GM19239 (cell line): ENCODE measurements around the gene TAS2R10.
"Not testable (repeated sequence)": the region's sequence is repeated elsewhere in the genome, so short reads cannot be mapped to it uniquely, and the experiment has no call there.

Experiments
- DNase-seq: peaks from one replicate; pipeline ENCODE4 v3.0.0; 2011; ENCODE audit warnings: low spot score; ENCODE audit not compliant: insufficient read length
- FAIRE-seq: peaks from 2 replicates; lab custom pipeline; 2011; peaks lifted over from hg19 to GRCh38; lab: Jason Lieb, UNC

The TAS2R10 gene

GRCh38 chr12:10791769-10792168 lies 34.4 kb downstream of the TAS2R10 start:
- FAIRE-seq, DNase-seq: not testable (repeated sequence)

GRCh38 chr12:10783252-10783651 lies 42.9 kb downstream of the TAS2R10 start:
- no peak for FAIRE-seq
- DNase-seq: no peak

GRCh38 chr12:10779103-10779502 lies 47.1 kb downstream of the TAS2R10 start:
- no peak for FAIRE-seq
- DNase-seq: no peak
